HCT116 (cell line): ENCODE results near the gene SEMA5A. TPM values are rescaled to one million over a fixed set of nuclear protein-coding genes. Genes with fewer than 3 reads are reported as not detected.

ENCODE experiments used
- ATAC-seq: fragments of 200-7000 bp; cut with Tn5 transposase; 2 replicates; pipeline ENCODE4 v1.9.1; 2020; ENCODE audit warnings: mild to moderate bottlenecking, moderate library complexity
- BruUV-seq: library from RNA; stranded (reverse); fragments of 400-500 nt; replicated peaks from 2 replicates; lab custom pipeline; 2021; lab: Mats Ljungman, UMichigan
- CTCF ChIA-PET: fragments of 300-600 bp; sonication (Branson Sonifier 250); formaldehyde crosslinking; loops from one replicate; lab custom pipeline; 2021; ENCODE audit warnings: antibody characterized with exemption; lab: Charles Lee
- POLR2A ChIA-PET: fragments of 300-600, 350-600 bp; sonication (Branson Sonifier 250); formaldehyde crosslinking; loops from one replicate; lab custom pipeline; 2021; ENCODE audit warnings: antibody characterized with exemption; lab: Charles Lee
- RAD21 ChIA-PET, 2 experiments: fragments of 300-600 bp; sonication (Branson Sonifier 250); formaldehyde crosslinking; loops; one replicate each; lab custom pipeline; 2023; ENCODE audit warnings: low total read pairs in 2 of 2; ENCODE audit not compliant: uncharacterized antibody in 2 of 2, unreplicated experiment in 2 of 2, low non-redundant PET in 1 of 2; lab: Charles Lee
- DNase-seq: peaks from one replicate; pipeline ENCODE4 v3.0.0-alpha.2; 2010; ENCODE audit warnings: low read depth, low spot score
- H2AFZ ChIP-seq: fragments of 200-600 bp; shearing (Covaris generic), sonication (generic); 2 replicates; pipeline ENCODE4 v1.6.1; 2017; ENCODE audit warnings: low read depth, mixed run types, mixed read lengths, antibody characterized with exemption, low read length; ENCODE audit not compliant: poor library complexity, severe bottlenecking
- H3K27ac ChIP-seq: 2 replicates; pipeline ENCODE4 v1.5.1; 2012; ENCODE audit warnings: low read depth, low read length
- H3K27me3 ChIP-seq: fragments of 200-600 bp; sonication (generic); 2 replicates; pipeline ENCODE4 v1.6.1; 2016; ENCODE audit warnings: mixed run types, low read length, mixed read lengths; ENCODE audit not compliant: insufficient read depth
- H3K36me3 ChIP-seq, 2 experiments: fragments of 200-500 bp in 1 of 2; fragments of 200-600 bp in 1 of 2; sonication (Bioruptor generic) in 1 of 2; sonication (generic) in 1 of 2; 2 replicates each; pipeline versions ENCODE4 v1.5.1 to v1.6.1; 2014 to 2016; ENCODE audit warnings: low read length in 2 of 2, inconsistent platforms in 1 of 2, mixed read lengths in 1 of 2, mixed run types in 1 of 2; ENCODE audit not compliant: insufficient read depth in 2 of 2, control insufficient read depth in 1 of 2
- H3K4me1 ChIP-seq, 2 experiments: fragments of 200-600 bp in 1 of 2; sonication (generic) in 1 of 2; 2 replicates each; pipeline versions ENCODE4 v1.5.1 to v1.6.1; 2012 to 2017; ENCODE audit warnings: low read length in 2 of 2, inconsistent platforms in 1 of 2, mild to moderate bottlenecking in 1 of 2, mixed read lengths in 1 of 2, mixed run types in 1 of 2, moderate library complexity in 1 of 2; ENCODE audit not compliant: insufficient read depth in 2 of 2, control insufficient read depth in 1 of 2
- H3K4me2 ChIP-seq: fragments of 200-600 bp; sonication (generic); 2 replicates; pipeline ENCODE4 v1.6.1; 2017; ENCODE audit warnings: mixed run types, low read length, mixed read lengths
- H3K4me3 ChIP-seq, 2 experiments: fragments of 200-600 bp in 1 of 2; sonication (generic) in 1 of 2; replicated peaks in 1 of 2; 2 replicates each; pipeline ENCODE4 v1.5.1; 2011 to 2016; ENCODE audit warnings: low read length in 2 of 2, control low read depth in 1 of 2, low read depth in 1 of 2, mild to moderate bottlenecking in 1 of 2, mixed read lengths in 1 of 2, mixed run types in 1 of 2
- H3K79me2 ChIP-seq: fragments of 200-600 bp; sonication (generic); 2 replicates; pipeline ENCODE4 v1.6.1; 2017; ENCODE audit warnings: mild to moderate bottlenecking, mixed run types, low read length, moderate library complexity, mixed read lengths; ENCODE audit not compliant: insufficient read depth
- H3K9ac ChIP-seq: fragments of 200-600 bp; sonication (generic); 2 replicates; pipeline ENCODE4 v1.6.1; 2016; ENCODE audit warnings: low read length, mixed read lengths
- H3K9me2 ChIP-seq: fragments of 200-600 bp; sonication (generic), shearing (Covaris generic); 2 replicates; pipeline ENCODE4 v1.6.1; 2017; ENCODE audit warnings: mixed run types, mild to moderate bottlenecking, moderate library complexity; ENCODE audit not compliant: insufficient read depth
- H3K9me3 ChIP-seq, 2 experiments: fragments of 200-500 bp in 1 of 2; fragments of 200-600 bp in 1 of 2; sonication (Bioruptor generic) in 1 of 2; sonication (generic) in 1 of 2; 2 replicates each; pipeline ENCODE4 v1.6.1; 2014 to 2017; ENCODE audit warnings: low read length in 2 of 2, mixed read lengths in 2 of 2, inconsistent platforms in 1 of 2, low read depth in 1 of 2, mild to moderate bottlenecking in 1 of 2, mixed run types in 1 of 2, moderate library complexity in 1 of 2; ENCODE audit not compliant: control insufficient read depth in 1 of 2, insufficient read depth in 1 of 2
- H4K20me1 ChIP-seq: fragments of 200-600 bp; sonication (generic), shearing (Covaris generic); 2 replicates; pipeline ENCODE4 v1.6.1; 2017; ENCODE audit warnings: mixed run types, mild to moderate bottlenecking, moderate library complexity; ENCODE audit not compliant: insufficient read depth
- ATF3 ChIP-seq: IDR thresholded peaks from 2 replicates; pipeline ENCODE4 v1.6.1; 2012
- CBX3 ChIP-seq: IDR thresholded peaks from 2 replicates; pipeline ENCODE4 v1.6.1; 2012; ENCODE audit warnings: low read depth
- CTCF ChIP-seq, 3 experiments: fragments of 200-600 bp in 1 of 3; sonication (generic) in 1 of 3; IDR thresholded peaks in 2 of 3; conservative IDR thresholded peaks in 1 of 3; 2 replicates each; pipeline ENCODE4 v1.5.1; 2012 to 2017; ENCODE audit warnings: low read depth in 2 of 3, low read length in 2 of 3, antibody characterized with exemption in 1 of 3, borderline replicate concordance in 1 of 3, control low read depth in 1 of 3, mild to moderate bottlenecking in 1 of 3, mixed read lengths in 1 of 3, mixed run types in 1 of 3, moderate library complexity in 1 of 3; ENCODE audit not compliant: insufficient read depth in 1 of 3
- EGR1 ChIP-seq: IDR thresholded peaks from 2 replicates; pipeline ENCODE4 v1.6.1; 2012; ENCODE audit warnings: low read depth
- ELF1 ChIP-seq: IDR thresholded peaks from 2 replicates; pipeline ENCODE4 v1.6.1; 2012; ENCODE audit warnings: low read depth, borderline replicate concordance
- EZH2phosphoT487 ChIP-seq: fragments of 200-600 bp; IDR thresholded peaks from 2 replicates; pipeline ENCODE4 v1.6.1; 2018; ENCODE audit warnings: antibody characterized with exemption, borderline replicate concordance
- JUND ChIP-seq: IDR thresholded peaks from 2 replicates; pipeline ENCODE4 v1.6.1; 2012
- POLR2A ChIP-seq: IDR thresholded peaks from 2 replicates; pipeline ENCODE4 v1.7.0; 2011; ENCODE audit warnings: borderline replicate concordance; ENCODE audit not compliant: insufficient read depth, insufficient read length; ENCODE audit errors: extremely low read depth
- POLR2AphosphoS5 ChIP-seq: IDR thresholded peaks from 2 replicates; pipeline ENCODE4 v1.6.1; 2011; ENCODE audit warnings: mild to moderate bottlenecking, low read depth, low read length, moderate library complexity
- SIN3A ChIP-seq: IDR thresholded peaks from 2 replicates; pipeline ENCODE4 v1.6.1; 2012; ENCODE audit warnings: low read depth
- SRF ChIP-seq: IDR thresholded peaks from 2 replicates; pipeline ENCODE4 v1.6.1; 2012; ENCODE audit warnings: low read depth
- ZBTB33 ChIP-seq: IDR thresholded peaks from 2 replicates; pipeline ENCODE4 v1.6.1; 2011; ENCODE audit warnings: mild to moderate bottlenecking, low read length, moderate library complexity; ENCODE audit not compliant: insufficient replicate concordance; ENCODE audit errors: extremely low read depth
- ZNF274 ChIP-seq: fragments of 200-500 bp; sonication (Bioruptor generic); IDR thresholded peaks from 2 replicates; pipeline ENCODE4 v1.6.1; 2014; ENCODE audit warnings: mild to moderate bottlenecking, low read depth, low read length, inconsistent platforms
- intact Hi-C: fragments of 100-400 bp; cut with micrococcal nuclease; formaldehyde crosslinking; loops from 2 replicates; pipeline ENCODE4 v1.10.0; 2022
- total RNA-seq: library from RNA; stranded (reverse); gene quantifications from one replicate; pipeline ENCODE4 v1.2.1, GENCODE V29; 2021; ENCODE audit not compliant: unreplicated experiment

SEMA5A gene
- total RNA-seq, 1 experiment from 2014 or later = 0.02 TPM

- Histone ChIP-seq H2AFZ (no peak overlapping the region), H3K27ac (no peak overlapping the region), H3K4me1 (no peaks in the 10 kb centered on the region), H3K4me2 (no peak overlapping the region), H3K4me3 (no peak overlapping the region), H3K79me2 (no peaks in the 10 kb centered on the region), H4K20me1 (no peaks in the 10 kb centered on the region), H3K9me2 (no peaks in the 10 kb centered on the region), H3K27me3 (no peaks in the 10 kb centered on the region), H3K36me3 (no peaks in the 10 kb centered on the region), H3K9ac (no peak overlapping the region), H3K9me3 (peaks cover 7 to 23% of the 10 kb centered on the region in 2 experiments; a peak in 2 of 4 replicates)
- DNase-seq (no peak), ATAC-seq (no peak)
- intact Hi-C loops = no loop called here
- ChIA-PET CTCF (no interaction called here), RAD21 (no interaction called here), POLR2A (no interaction called here)
- no TSS peak for BruUV-seq
- TF ChIP-seq CTCF (IDR thresholded peaks at IDR 0.05 in 2 of 3, conservative IDR thresholded peaks at IDR 0.05 in 1 of 3; ENCODE audit: borderline replicate concordance in 1 of 3, insufficient read depth in 1 of 3, low read depth in 2 of 3, low read length in 2 of 3) (no peak), ZNF274 (no peak), EGR1 (no peak), POLR2AphosphoS5 (no peak)
Measured at GRCh38 chr5:9121597-9121996, 424.3 kb downstream of the SEMA5A start.

- H3K79me2 ChIP-seq = no peaks in the 10 kb centered on the region
- BruUV-seq = no TSS peak
- no peak overlapping the region for H3K27ac ChIP-seq
- DNase-seq (no peak), ATAC-seq (no peak)
- ChIA-PET POLR2A (no interaction called here), CTCF (no interaction called here), RAD21 (no interaction called here)
- H3K4me2 ChIP-seq = no peak overlapping the region
- TF ChIP-seq SIN3A (no peak), CBX3 (no peak), EZH2phosphoT487 (no peak), JUND (no peak), ELF1 (no peak), SRF (no peak), POLR2A (no peak), ZBTB33 (no peak), ATF3 (no peak)
- H3K9me3 ChIP-seq = peaks cover 7 to 19% of the 10 kb centered on the region in 2 experiments; a peak in 2 of 4 replicates
- H3K36me3 ChIP-seq = no peaks in the 10 kb centered on the region
- no peak overlapping the region for H3K9ac ChIP-seq
- no peaks in the 10 kb centered on the region for H3K9me2 ChIP-seq
- intact Hi-C loops = no loop called here
- no peaks in the 10 kb centered on the region for H3K27me3 ChIP-seq
- no peak overlapping the region for H2AFZ ChIP-seq
- H3K4me3 ChIP-seq = no peak overlapping the region
- no peaks in the 10 kb centered on the region for H4K20me1 ChIP-seq
- H3K4me1 ChIP-seq = no peaks in the 10 kb centered on the region
Measured at GRCh38 chr5:9118852-9119251, 427.0 kb downstream of the SEMA5A start.
